IMR-90 (cell line): ENCODE data around the gene CCDC88C. TPM values are rescaled to one million over a fixed set of nuclear protein-coding genes. Genes with fewer than 3 reads are reported as not detected.

ENCODE experiments used
- ATAC-seq: fragments of 200-7000 bp; cut with Tn5 transposase; 2 replicates; pipeline ENCODE4 v1.9.1; 2020; ENCODE audit warnings: low read depth, mild to moderate bottlenecking, moderate library complexity
- BruUV-seq: library from RNA; stranded (reverse); fragments of 400-500 nt; replicated peaks from 2 replicates; lab custom pipeline; 2021; lab: Mats Ljungman, UMichigan
- CTCF ChIA-PET: fragments of 300-600 bp; formaldehyde crosslinking; extraction: SDS; loops from one replicate; lab custom pipeline; 2021; ENCODE audit warnings: antibody characterized with exemption; lab: Yijun Ruan, JAX
- POLR2A ChIA-PET: fragments of 300-600 bp; sonication (Branson Sonifier 250); formaldehyde crosslinking; loops from one replicate; lab custom pipeline; 2022; ENCODE audit warnings: antibody characterized with exemption; ENCODE audit not compliant: unreplicated experiment; lab: Charles Lee
- DNase-seq: peaks from one replicate; pipeline ENCODE4 v3.0.0; 2013
- H2AFZ ChIP-seq: replicated peaks from 2 replicates; pipeline ENCODE3; 2013; ENCODE audit warnings: low read length, mild to moderate bottlenecking; ENCODE audit not compliant: poor library complexity
- H2AK5ac ChIP-seq: 2 replicates; pipeline ENCODE4 v1.6.1; 2013; ENCODE audit warnings: low read depth, low read length, inconsistent platforms
- H2AK9ac ChIP-seq: replicated peaks from 2 replicates; pipeline ENCODE3; 2013; ENCODE audit warnings: mild to moderate bottlenecking, low read depth, low read length, moderate library complexity; ENCODE audit not compliant: poor library complexity
- H2BK120ac ChIP-seq: 2 replicates; pipeline ENCODE4 v1.6.1; 2013; ENCODE audit warnings: low read depth, low read length, inconsistent platforms
- H2BK15ac ChIP-seq: 3 replicates; pipeline ENCODE4 v1.6.1; 2013; ENCODE audit warnings: low read depth, low read length, inconsistent platforms
- H2BK20ac ChIP-seq: 2 replicates; pipeline ENCODE4 v1.6.1; 2013; ENCODE audit warnings: low read depth, mild to moderate bottlenecking, inconsistent platforms, low read length, moderate library complexity
- H2BK5ac ChIP-seq: 2 replicates; pipeline ENCODE4 v1.6.1; 2013; ENCODE audit warnings: mild to moderate bottlenecking, low read depth, low read length, inconsistent platforms; ENCODE audit not compliant: poor library complexity, severe bottlenecking
- H3K14ac ChIP-seq: replicated peaks from 2 replicates; pipeline ENCODE4 v1.6.1; 2013; ENCODE audit warnings: low read depth, low read length, inconsistent platforms
- H3K18ac ChIP-seq: 2 replicates; pipeline ENCODE4 v1.6.1; 2013; ENCODE audit warnings: low read depth, low read length, control low read depth
- H3K23ac ChIP-seq: 2 replicates; pipeline ENCODE4 v1.6.1; 2013; ENCODE audit warnings: low read depth, low read length, inconsistent platforms
- H3K27ac ChIP-seq: 2 replicates; pipeline ENCODE4 v1.5.1; 2013; ENCODE audit warnings: mild to moderate bottlenecking, control low read depth, low read length; ENCODE audit not compliant: insufficient read depth
- H3K27me3 ChIP-seq: 2 replicates; pipeline ENCODE4 v1.6.1; 2013; ENCODE audit warnings: low read length; ENCODE audit not compliant: control insufficient read depth, insufficient read depth
- H3K36me3 ChIP-seq: 2 replicates; pipeline ENCODE4 v1.6.1; 2013; ENCODE audit warnings: low read length, mixed read lengths; ENCODE audit not compliant: control insufficient read depth, insufficient read depth
- H3K4ac ChIP-seq: 2 replicates; pipeline ENCODE4 v1.6.1; 2013; ENCODE audit warnings: low read depth, low read length, inconsistent platforms
- H3K4me1 ChIP-seq: 2 replicates; pipeline ENCODE4 v1.6.1; 2013; ENCODE audit warnings: low read length, mixed read lengths; ENCODE audit not compliant: control insufficient read depth, insufficient read depth
- H3K4me2 ChIP-seq: 2 replicates; pipeline ENCODE4 v1.6.1; 2013; ENCODE audit warnings: low read depth, mild to moderate bottlenecking, control low read depth, low read length, moderate library complexity
- H3K4me3 ChIP-seq: 2 replicates; pipeline ENCODE4 v1.5.1; 2013; ENCODE audit warnings: low read depth, mild to moderate bottlenecking, control low read depth, low read length, moderate library complexity; ENCODE audit not compliant: insufficient read depth
- H3K56ac ChIP-seq: 2 replicates; pipeline ENCODE4 v1.6.1; 2013; ENCODE audit warnings: low read length, inconsistent platforms; ENCODE audit not compliant: insufficient read depth; ENCODE audit errors: extremely low read depth
- H3K79me1 ChIP-seq, 2 experiments: 2 replicates each; pipeline ENCODE4 v1.6.1; 2013; ENCODE audit warnings: low read length in 2 of 2, inconsistent platforms in 1 of 2, low read depth in 1 of 2
- H3K9ac ChIP-seq: 2 replicates; pipeline ENCODE4 v1.6.1; 2013; ENCODE audit warnings: low read depth, low read length, control low read depth
- H3K9me1 ChIP-seq: 2 replicates; pipeline ENCODE4 v1.6.1; 2013; ENCODE audit warnings: low read length, inconsistent platforms; ENCODE audit not compliant: insufficient read depth
- H3K9me3 ChIP-seq: 2 replicates; pipeline ENCODE4 v1.6.1; 2013; ENCODE audit warnings: low read length; ENCODE audit not compliant: control insufficient read depth, insufficient read depth
- H4K20me1 ChIP-seq: 2 replicates; pipeline ENCODE4 v1.6.1; 2013; ENCODE audit warnings: low read length, inconsistent platforms; ENCODE audit not compliant: insufficient read depth
- H4K5ac ChIP-seq: 2 replicates; pipeline ENCODE4 v1.6.1; 2013; ENCODE audit warnings: mild to moderate bottlenecking, low read depth, low read length, control low read depth
- H4K8ac ChIP-seq, 2 experiments: 2 replicates each; pipeline ENCODE4 v1.6.1; 2013; ENCODE audit warnings: low read depth in 2 of 2, low read length in 2 of 2, control low read depth in 1 of 2, inconsistent platforms in 1 of 2
- H4K91ac ChIP-seq: 2 replicates; pipeline ENCODE4 v1.6.1; 2013; ENCODE audit warnings: low read depth, low read length, inconsistent platforms; ENCODE audit not compliant: insufficient read depth
- CEBPB ChIP-seq: IDR thresholded peaks from 2 replicates; pipeline ENCODE4 v1.6.1; 2012; ENCODE audit warnings: low read depth, low read length, improper control_type of control experiment
- MAZ ChIP-seq: IDR thresholded peaks from 2 replicates; pipeline ENCODE4 v1.6.1; 2012; ENCODE audit warnings: low read depth, mild to moderate bottlenecking, low read length, improper control_type of control experiment, moderate library complexity, borderline replicate concordance
- RFX5 ChIP-seq: IDR thresholded peaks from 2 replicates; pipeline ENCODE4 v1.8.0; 2012; ENCODE audit warnings: low read depth, mild to moderate bottlenecking, low read length, moderate library complexity
- USF2 ChIP-seq: fragments of 150-350 bp; IDR thresholded peaks from 2 replicates; pipeline ENCODE4 v1.6.1; 2017; ENCODE audit warnings: mild to moderate bottlenecking, antibody characterized with exemption, low read length, low read depth
- WGBS, 2 experiments: methylation state at CpG; one replicate each; pipeline versions ENCODE4 v1.1.5 to v1.1.7; 2013; ENCODE audit warnings: missing lambda C conversion rate in 2 of 2; ENCODE audit not compliant: insufficient read length in 1 of 2; ENCODE audit errors: extremely low coverage in 2 of 2; 5-methylcytosine and 5-hydroxymethylcytosine counted together
- dilution Hi-C: fragments of 300-500 bp; cut with HindIII; formaldehyde crosslinking; loops from one replicate; pipeline ENCODE4 v1.14.3; 2018; ENCODE audit warnings: low sequenced_read_pairs; ENCODE audit not compliant: unreplicated experiment
- in situ Hi-C: fragments of 300-500 bp; cut with MboI; formaldehyde crosslinking; loops from 3 replicates; pipeline ENCODE4 v1.14.3; 2019; ENCODE audit warnings: low sequenced_read_pairs, inconsistent platforms, mixed read lengths
- intact Hi-C: fragments of 100-400 bp; cut with micrococcal nuclease; formaldehyde crosslinking; loops from 2 replicates; pipeline ENCODE4 v1.10.0; 2022
- polyA plus RNA-seq, 3 experiments: library from polyadenylated mRNA; depleted of rRNA; stranded (reverse); fragments of >200 nt; gene quantifications; 2 replicates each; pipeline ENCODE4 v1.2.3, GENCODE V29; 2012; ENCODE audit warnings: low replicate concordance in 1 of 3
- total RNA-seq: library from RNA; depleted of rRNA; stranded (reverse); fragments of >200 nt; gene quantifications from 2 replicates; pipeline ENCODE4 v1.2.3, GENCODE V29; 2012

Gene CCDC88C
- total and polyA plus RNA-seq, 2 of the 4 experiments (the other 2 are of a cell fraction) = 0.17 to 0.18 TPM

- no peaks in the 10 kb centered on the region for H3K9me1 ChIP-seq
- H3K4me2 ChIP-seq = no peak overlapping the region
- no peak for ATAC-seq
- no peak overlapping the region for H3K4ac ChIP-seq
- H3K23ac ChIP-seq = no peak overlapping the region
- no peak overlapping the region for H2BK5ac ChIP-seq
- POLR2A ChIA-PET = no interaction called here
- no peak overlapping the region for H3K14ac ChIP-seq
- no peak overlapping the region for H4K8ac ChIP-seq
- H2AFZ ChIP-seq = no peak overlapping the region
- H3K27me3 ChIP-seq = peaks cover 14% of the 10 kb centered on the region
- no peak overlapping the region for H4K91ac ChIP-seq
- no peak for DNase-seq
- H3K79me1 ChIP-seq = no peaks in the 10 kb centered on the region
- TF ChIP-seq RFX5 (no peak), MAZ (no peak), USF2 (no peak), CEBPB (no peak)
- H2AK9ac ChIP-seq = no peak overlapping the region
- no peaks in the 10 kb centered on the region for H3K4me1 ChIP-seq
- H4K5ac ChIP-seq = no peak overlapping the region
- no peak overlapping the region for H2BK15ac ChIP-seq
- no peaks in the 10 kb centered on the region for H3K9me3 ChIP-seq
- no peak overlapping the region for H3K9ac ChIP-seq
- H3K36me3 ChIP-seq = no peaks in the 10 kb centered on the region
- no peak overlapping the region for H3K27ac ChIP-seq
- no peak overlapping the region for H2BK120ac ChIP-seq
- intact Hi-C loops (no loop called here), dilution Hi-C loops (no loop called here), in situ Hi-C loops (no loop called here)
- no peak overlapping the region for H2AK5ac ChIP-seq
- BruUV-seq = no TSS peak
- H4K20me1 ChIP-seq = no peaks in the 10 kb centered on the region
- no peak overlapping the region for H2BK20ac ChIP-seq
- H3K56ac ChIP-seq = no peak overlapping the region
- 72% methylated on average over 6 of the region's 19 CpGs; no CpG with 5 or more reads in 1 of the 2 experiments for WGBS, 2 experiments
- H3K4me3 ChIP-seq = no peak overlapping the region
- CTCF ChIA-PET = no interaction called here
- H3K18ac ChIP-seq = no peak overlapping the region
Observed at GRCh38 chr14:91335191-91336092, 82.2 kb downstream of the CCDC88C start.
